Measurements from ENCODE around the gene SPTBN1.

Gene SPTBN1

GRCh38 chr2:54638103-54638502 is 182.0 kb downstream of the SPTBN1 start:
- no peak for DNase-seq

GRCh38 chr2:54638774-54639187 is 182.7 kb downstream of the SPTBN1 start:
- DNase-seq: no peak

GRCh38 chr2:54639609-54640008 is 183.5 kb downstream of the SPTBN1 start:
- no peak for DNase-seq

GRCh38 chr2:54640834-54641540 is 184.9 kb downstream of the SPTBN1 start:
- no peak for DNase-seq

GRCh38 chr2:54641988-54642387 is 185.9 kb downstream of the SPTBN1 start:
- DNase-seq: no peak

GRCh38 chr2:54642677-54643430 is 186.7 kb downstream of the SPTBN1 start:
- DNase-seq: no peak

- DNase-seq: no peak
Measured at GRCh38 chr2:54644236-54644635, 188.1 kb downstream of the SPTBN1 start.

- no peak for DNase-seq
Measured at GRCh38 chr2:54646170-54646927, 190.2 kb downstream of the SPTBN1 start.

- DNase-seq: no peak
Measured at GRCh38 chr2:54648256-54648655, 192.1 kb downstream of the SPTBN1 start.

GRCh38 chr2:54649191-54649590 is 193.1 kb downstream of the SPTBN1 start:
- no peak for DNase-seq

- no peak for DNase-seq
Measured at GRCh38 chr2:54649633-54650032, 193.5 kb downstream of the SPTBN1 start.

GRCh38 chr2:54650612-54651011 is 194.5 kb downstream of the SPTBN1 start:
- DNase-seq: no peak

GRCh38 chr2:54651291-54651690 is 195.2 kb downstream of the SPTBN1 start:
- no peak for DNase-seq

- DNase-seq: no peak
Measured at GRCh38 chr2:54652540-54652939, 196.4 kb downstream of the SPTBN1 start.

- no peak for DNase-seq
Measured at GRCh38 chr2:54653572-54654204, 197.6 kb downstream of the SPTBN1 start.

- DNase-seq: no peak
Measured at GRCh38 chr2:54655046-54655809, 199.1 kb downstream of the SPTBN1 start.

- no peak for DNase-seq
Measured at GRCh38 chr2:54656863-54657262, 200.7 kb downstream of the SPTBN1 start.

GRCh38 chr2:54657664-54658083 is 201.5 kb downstream of the SPTBN1 start:
- DNase-seq: peak; percentile 6 to 23

GRCh38 chr2:54658564-54659071 is 202.5 kb downstream of the SPTBN1 start:
- no peak for DNase-seq

- DNase-seq: no peak
Measured at GRCh38 chr2:54659527-54659926, 203.4 kb downstream of the SPTBN1 start.

GRCh38 chr2:54660752-54661151 is 204.6 kb downstream of the SPTBN1 start:
- DNase-seq: no peak

GRCh38 chr2:54663424-54664030 is 207.4 kb downstream of the SPTBN1 start:
- no peak for DNase-seq
